ENCODE measurements around the gene CDX1.

GRCh38 chr5:150129813-150130492, 36.6 kb upstream of the CDX1 start:
- TF ChIP-seq CTCF (conservative IDR thresholded peaks at IDR 0.05; ENCODE audit: low read depth, low read length) (peak; percentile 99), EZH2phosphoT487 (IDR thresholded peaks at IDR 0.05; ENCODE audit: borderline replicate concordance, low read length) (no peak)
